Measurements from ENCODE around the gene DDX51.
"Not testable (repeated sequence)": the region's sequence is repeated elsewhere in the genome, so short reads cannot be mapped to it uniquely, and the experiment has no call there.

The DDX51 gene

DNA sequence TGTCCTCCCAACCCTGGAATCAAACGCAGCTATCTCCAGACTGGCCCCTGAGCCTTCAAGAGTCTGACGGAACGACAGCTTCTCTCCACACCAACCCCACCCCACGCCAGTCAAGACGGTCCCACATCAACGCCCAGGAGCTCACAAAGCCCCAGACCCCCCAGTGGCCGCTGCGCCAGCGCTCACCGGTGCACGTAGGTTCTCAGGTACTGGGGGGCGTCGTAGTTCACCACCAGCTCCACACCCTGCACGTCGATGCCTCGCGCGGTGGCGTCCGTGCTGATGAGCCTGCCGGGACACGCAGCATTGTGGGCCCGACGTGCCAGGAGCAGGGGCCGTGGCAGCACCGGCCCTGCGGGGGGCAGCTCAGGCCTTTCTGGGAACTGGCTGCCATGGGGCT, 4.2 kb downstream of the DDX51 start:
- no peak overlapping the region for H3K27ac ChIP-seq (ENCODE audit: low read length)
- no peak overlapping the region for H3K9ac ChIP-seq (ENCODE audit: low read length)
- H3K4me3 ChIP-seq (ENCODE audit: low read length) = no peak overlapping the region
- peaks cover 10% of the 10 kb centered on the region for H3K27me3 ChIP-seq (ENCODE audit: control insufficient read depth, insufficient read depth, low read length)
- H3K36me3 ChIP-seq (ENCODE audit: control insufficient read depth, low read depth, low read length) = peaks cover 33% of the 10 kb centered on the region
- no peaks in the 10 kb centered on the region for H3K4me1 ChIP-seq (ENCODE audit: control insufficient read depth, low read depth, low read length)
- H3K9me3 ChIP-seq (ENCODE audit: control insufficient read depth, low read depth, low read length) = no peaks in the 10 kb centered on the region

DNA sequence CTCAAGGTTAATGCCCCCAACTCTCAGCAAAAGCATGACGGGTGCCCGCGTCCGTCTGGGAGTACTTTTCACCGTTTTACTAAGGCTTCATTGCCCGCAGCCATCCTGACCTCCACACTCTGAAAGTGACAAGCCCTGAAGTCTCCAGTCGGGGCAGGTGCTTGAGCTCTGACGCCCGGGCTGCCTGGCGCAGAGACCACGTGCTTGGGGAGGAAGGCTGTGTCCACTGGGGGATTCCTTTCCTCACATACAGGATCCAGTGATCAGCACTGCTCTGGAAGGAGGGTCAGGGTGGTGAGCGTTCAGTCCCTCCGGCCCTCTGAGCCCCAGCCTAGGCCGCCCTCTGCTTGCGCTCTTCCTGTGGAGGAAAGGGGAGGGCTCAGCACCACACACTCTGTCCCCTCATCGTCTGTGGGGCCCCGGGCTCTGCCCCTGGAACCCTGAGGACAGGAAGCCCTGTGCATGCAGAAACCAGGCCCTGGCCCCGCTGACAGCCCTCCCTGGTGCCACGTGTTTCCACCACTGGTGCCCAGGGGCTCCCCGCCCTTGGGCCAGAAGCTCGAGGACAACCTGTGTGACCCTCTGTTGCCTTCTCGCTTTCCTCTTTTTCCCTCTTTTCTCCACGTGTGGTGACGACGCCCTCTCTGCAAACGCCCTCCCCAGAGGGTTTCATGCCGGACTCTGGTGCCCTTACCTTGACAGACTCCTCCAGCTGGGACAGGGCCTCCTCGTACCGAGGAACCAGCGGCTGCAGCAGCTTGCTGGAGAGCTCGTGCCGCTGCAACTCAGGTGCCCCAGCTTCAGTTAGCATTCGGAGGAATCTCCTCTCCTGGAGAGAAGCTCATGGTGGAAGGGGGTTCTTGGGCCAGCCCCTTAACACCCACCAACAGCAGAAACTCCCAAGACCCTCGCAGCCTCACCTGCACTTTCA, 4.9 kb downstream of the DDX51 start:
- no peak overlapping the region for H3K27ac ChIP-seq (ENCODE audit: low read length)
- no peak overlapping the region for H3K9ac ChIP-seq (ENCODE audit: low read length)
- H3K4me3 ChIP-seq (ENCODE audit: low read length) = no peak overlapping the region
- no peaks in the 10 kb centered on the region for H3K9me3 ChIP-seq (ENCODE audit: control insufficient read depth, low read depth, low read length)
- peaks cover 10% of the 10 kb centered on the region for H3K27me3 ChIP-seq (ENCODE audit: control insufficient read depth, insufficient read depth, low read length)
- peaks cover 33% of the 10 kb centered on the region for H3K36me3 ChIP-seq (ENCODE audit: control insufficient read depth, low read depth, low read length)
- no peaks in the 10 kb centered on the region for H3K4me1 ChIP-seq (ENCODE audit: control insufficient read depth, low read depth, low read length)

DNA sequence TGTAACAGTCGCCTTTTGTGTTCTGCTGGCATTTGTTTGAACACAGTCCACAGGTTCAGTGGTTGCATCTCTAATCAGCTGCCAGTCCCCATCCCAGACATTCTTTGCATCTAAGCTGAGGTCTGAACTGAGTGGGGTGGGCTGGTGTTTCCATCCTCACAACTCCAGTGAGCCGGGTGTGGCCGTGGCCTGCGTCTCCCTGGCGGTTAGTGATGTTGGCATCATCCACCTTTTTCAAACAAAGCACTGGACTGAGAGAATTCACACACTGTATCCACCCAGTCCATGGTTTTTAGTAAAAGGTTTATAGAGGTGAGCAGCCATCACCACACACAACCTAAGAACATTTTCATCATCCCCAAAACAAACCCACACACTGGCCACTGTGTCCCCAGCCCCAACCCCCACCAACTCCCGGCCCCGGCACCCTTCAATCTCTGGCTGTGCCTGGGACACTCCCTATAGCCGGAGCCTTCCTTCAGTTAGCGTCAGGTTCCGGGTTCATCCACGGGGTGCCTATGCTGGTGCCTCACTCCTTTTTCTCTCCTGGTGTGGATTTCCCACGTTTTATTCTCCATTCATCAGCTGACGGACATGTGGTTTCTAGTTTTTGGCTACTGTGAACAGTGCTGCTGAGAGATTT, 6.5 kb downstream of the DDX51 start:
- Histone ChIP-seq H3K27ac (ENCODE audit: low read length) (no peak overlapping the region), H3K36me3 (ENCODE audit: control insufficient read depth, low read depth, low read length) (peaks cover 33% of the 10 kb centered on the region), H3K4me1 (ENCODE audit: control insufficient read depth, low read depth, low read length) (no peaks in the 10 kb centered on the region), H3K4me3 (ENCODE audit: low read length) (no peak overlapping the region), H3K9me3 (ENCODE audit: control insufficient read depth, low read depth, low read length) (no peaks in the 10 kb centered on the region), H3K27me3 (ENCODE audit: control insufficient read depth, insufficient read depth, low read length) (peaks cover 10% of the 10 kb centered on the region), H3K9ac (ENCODE audit: low read length) (no peak overlapping the region)

DNA sequence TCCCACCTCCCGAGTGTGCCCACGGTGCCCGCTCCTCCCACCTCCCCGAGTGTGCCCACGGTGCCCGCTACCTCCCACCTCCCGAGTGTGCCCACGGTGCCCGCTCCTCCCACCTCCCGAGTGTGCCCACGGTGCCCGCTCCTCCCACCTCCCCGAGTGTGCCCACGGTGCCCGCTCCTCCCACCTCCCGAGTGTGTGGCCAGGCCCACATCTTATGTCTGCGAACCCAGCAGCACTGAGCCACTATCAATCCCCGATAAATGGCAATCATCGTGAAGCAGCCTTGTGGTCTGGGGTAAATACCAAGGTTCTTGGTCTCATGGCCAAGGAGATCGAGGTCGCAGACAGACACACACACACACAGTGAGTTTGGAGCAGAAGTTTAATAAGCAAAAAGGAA, 7.9 kb downstream of the DDX51 start:
- not testable (repeated sequence) for H3K4me1 ChIP-seq (ENCODE audit: control insufficient read depth, low read depth, low read length); H3K9me3 ChIP-seq (ENCODE audit: control insufficient read depth, low read depth, low read length); H3K9ac ChIP-seq (ENCODE audit: low read length); H3K27ac ChIP-seq (ENCODE audit: low read length); H3K4me3 ChIP-seq (ENCODE audit: low read length)
- peaks cover 25% of the 10 kb centered on the region for H3K36me3 ChIP-seq (ENCODE audit: control insufficient read depth, low read depth, low read length)
- peaks cover 10% of the 10 kb centered on the region for H3K27me3 ChIP-seq (ENCODE audit: control insufficient read depth, insufficient read depth, low read length)

DNA sequence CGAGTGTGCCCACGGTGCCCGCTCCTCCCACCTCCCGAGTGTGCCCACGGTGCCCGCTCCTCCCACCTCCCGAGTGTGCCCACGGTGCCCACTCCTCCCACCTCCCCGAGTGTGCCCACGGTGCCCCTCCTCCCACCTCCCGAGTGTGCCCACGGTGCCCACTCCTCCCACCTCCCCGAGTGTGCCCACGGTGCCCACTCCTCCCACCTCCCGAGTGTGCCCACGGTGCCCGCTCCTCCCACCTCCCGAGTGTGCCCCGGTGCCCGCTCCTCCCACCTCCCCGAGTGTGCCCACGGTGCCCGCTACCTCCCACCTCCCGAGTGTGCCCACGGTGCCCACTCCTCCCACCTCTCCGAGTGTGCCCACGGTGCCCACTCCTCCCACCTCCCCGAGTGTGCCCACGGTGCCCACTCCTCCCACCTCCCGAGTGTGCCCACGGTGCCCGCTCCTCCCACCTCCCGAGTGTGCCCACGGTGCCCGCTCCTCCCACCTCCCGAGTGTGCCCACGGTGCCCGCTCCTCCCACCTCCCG, 9.4 kb downstream of the DDX51 start:
- H3K4me1 ChIP-seq (ENCODE audit: control insufficient read depth, low read depth, low read length); H3K4me3 ChIP-seq (ENCODE audit: low read length); H3K36me3 ChIP-seq (ENCODE audit: control insufficient read depth, low read depth, low read length); H3K27ac ChIP-seq (ENCODE audit: low read length); H3K9ac ChIP-seq (ENCODE audit: low read length); H3K9me3 ChIP-seq (ENCODE audit: control insufficient read depth, low read depth, low read length): not testable (repeated sequence)
- H3K27me3 ChIP-seq (ENCODE audit: control insufficient read depth, insufficient read depth, low read length) = peaks cover 10% of the 10 kb centered on the region

DNA sequence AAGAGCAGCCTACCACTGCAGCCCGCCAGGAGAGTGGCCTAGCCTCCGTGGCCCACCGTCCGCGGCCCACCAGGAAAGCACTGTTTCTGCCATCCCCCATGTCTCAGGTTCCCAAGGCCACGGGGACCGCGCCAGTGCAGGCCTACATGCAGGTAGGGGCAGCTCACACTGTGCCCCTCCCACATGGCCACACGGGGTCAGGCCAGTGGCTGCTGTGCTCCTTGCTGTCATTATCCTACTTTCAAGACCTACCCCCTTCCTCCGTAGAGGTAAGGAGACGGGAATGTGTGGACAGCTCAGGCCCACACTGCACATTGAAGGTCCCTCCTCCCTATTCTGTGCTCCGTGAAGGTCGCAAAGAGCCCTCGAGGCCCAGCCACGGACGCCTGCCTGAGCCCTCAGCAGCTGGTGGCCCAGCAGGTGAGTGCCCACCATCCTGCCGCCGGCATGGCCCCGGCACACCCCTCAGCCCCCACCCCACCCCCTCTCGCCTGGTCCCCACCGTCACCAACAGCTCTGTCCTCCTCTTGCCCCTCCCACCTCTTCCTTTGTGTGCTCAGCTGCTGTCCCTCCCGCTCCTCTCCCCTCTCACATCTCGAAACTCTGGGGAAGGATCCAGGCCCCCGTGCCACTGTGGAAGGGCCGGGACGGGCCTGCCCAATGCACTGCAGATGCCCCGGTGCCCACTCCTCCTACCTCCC, 10.0 kb downstream of the DDX51 start:
- peaks cover 4% of the 10 kb centered on the region for H3K36me3 ChIP-seq (ENCODE audit: control insufficient read depth, low read depth, low read length)
- no peak overlapping the region for H3K4me3 ChIP-seq (ENCODE audit: low read length)
- H3K27ac ChIP-seq (ENCODE audit: low read length) = no peak overlapping the region
- H3K9ac ChIP-seq (ENCODE audit: low read length) = no peak overlapping the region
- no peaks in the 10 kb centered on the region for H3K4me1 ChIP-seq (ENCODE audit: control insufficient read depth, low read depth, low read length)
- H3K27me3 ChIP-seq (ENCODE audit: control insufficient read depth, insufficient read depth, low read length) = peaks cover 10% of the 10 kb centered on the region
- no peaks in the 10 kb centered on the region for H3K9me3 ChIP-seq (ENCODE audit: control insufficient read depth, low read depth, low read length)

DNA sequence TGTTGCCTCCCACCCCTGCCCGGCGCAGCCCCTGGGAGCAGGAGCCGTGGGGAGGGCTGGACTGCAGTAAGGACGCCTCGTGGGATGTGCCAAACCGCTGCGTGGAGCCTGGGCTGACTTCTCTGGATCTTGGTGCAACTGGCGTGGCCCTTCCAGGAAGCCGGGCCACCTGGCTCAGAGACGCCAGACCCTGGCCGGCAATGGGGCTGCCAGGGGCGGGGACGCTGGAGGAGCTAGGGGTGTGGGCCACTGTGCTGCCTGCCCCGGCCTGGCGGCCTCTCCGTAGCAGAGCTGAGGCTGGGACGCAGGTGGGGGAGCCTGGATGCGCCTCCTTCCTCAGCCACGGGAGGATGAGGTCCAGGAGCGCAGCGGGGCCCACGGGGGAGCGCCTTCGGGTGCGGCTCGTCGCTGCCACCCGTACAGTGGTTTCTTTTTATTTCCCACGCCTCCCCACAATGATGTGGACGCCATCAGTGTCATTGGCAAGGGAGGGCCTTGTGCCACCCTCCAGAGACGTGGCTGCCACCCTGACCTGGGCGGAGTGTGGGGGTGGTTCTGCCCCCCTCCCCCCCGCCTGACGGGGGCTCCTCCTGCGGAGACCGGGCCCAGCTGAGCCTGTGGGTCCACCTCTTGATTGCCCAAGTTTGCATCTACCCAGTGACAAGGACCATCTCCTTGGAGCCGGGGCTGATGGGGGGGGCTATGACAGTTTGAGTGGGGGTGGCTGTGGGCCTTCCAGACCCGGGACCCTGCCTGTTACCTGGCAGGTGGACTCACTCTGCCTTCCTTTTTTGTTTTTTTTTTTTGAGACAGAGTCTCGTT, 11.3 kb downstream of the DDX51 start:
- peaks cover 10% of the 10 kb centered on the region for H3K27me3 ChIP-seq (ENCODE audit: control insufficient read depth, insufficient read depth, low read length)
- H3K9ac ChIP-seq (ENCODE audit: low read length) = no peak overlapping the region
- H3K4me3 ChIP-seq (ENCODE audit: low read length) = no peak overlapping the region
- peaks cover 4% of the 10 kb centered on the region for H3K36me3 ChIP-seq (ENCODE audit: control insufficient read depth, low read depth, low read length)
- no peak overlapping the region for H3K27ac ChIP-seq (ENCODE audit: low read length)
- no peaks in the 10 kb centered on the region for H3K4me1 ChIP-seq (ENCODE audit: control insufficient read depth, low read depth, low read length)
- peaks cover 6% of the 10 kb centered on the region for H3K9me3 ChIP-seq (ENCODE audit: control insufficient read depth, low read depth, low read length)

DNA sequence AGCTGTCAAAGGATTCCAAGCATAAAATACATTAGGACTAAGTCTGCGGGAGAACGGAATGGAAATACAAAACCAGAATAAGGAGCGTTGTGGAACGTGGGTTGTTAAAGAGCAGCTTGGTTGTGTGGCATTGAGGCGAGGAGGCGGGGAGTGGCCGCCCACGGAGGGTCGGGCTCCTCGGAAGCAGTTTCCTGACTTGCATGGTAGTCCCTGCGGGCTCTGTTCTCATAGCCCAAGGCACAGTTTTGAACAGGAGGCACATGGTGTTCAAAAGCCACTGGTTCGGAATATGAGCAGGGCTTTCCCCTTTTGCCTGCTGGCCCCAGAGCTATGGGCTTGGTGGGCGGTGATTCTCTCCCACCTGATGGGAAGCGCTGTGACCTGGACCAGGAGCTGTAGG, 12.2 kb downstream of the DDX51 start:
- Histone ChIP-seq H3K9me3 (ENCODE audit: control insufficient read depth, low read depth, low read length) (peaks cover 6% of the 10 kb centered on the region), H3K27me3 (ENCODE audit: control insufficient read depth, insufficient read depth, low read length) (peaks cover 4% of the 10 kb centered on the region), H3K9ac (ENCODE audit: low read length) (no peak overlapping the region), H3K36me3 (ENCODE audit: control insufficient read depth, low read depth, low read length) (peaks cover 6% of the 10 kb centered on the region), H3K4me3 (ENCODE audit: low read length) (no peak overlapping the region), H3K27ac (ENCODE audit: low read length) (no peak overlapping the region), H3K4me1 (ENCODE audit: control insufficient read depth, low read depth, low read length) (no peaks in the 10 kb centered on the region)

DNA sequence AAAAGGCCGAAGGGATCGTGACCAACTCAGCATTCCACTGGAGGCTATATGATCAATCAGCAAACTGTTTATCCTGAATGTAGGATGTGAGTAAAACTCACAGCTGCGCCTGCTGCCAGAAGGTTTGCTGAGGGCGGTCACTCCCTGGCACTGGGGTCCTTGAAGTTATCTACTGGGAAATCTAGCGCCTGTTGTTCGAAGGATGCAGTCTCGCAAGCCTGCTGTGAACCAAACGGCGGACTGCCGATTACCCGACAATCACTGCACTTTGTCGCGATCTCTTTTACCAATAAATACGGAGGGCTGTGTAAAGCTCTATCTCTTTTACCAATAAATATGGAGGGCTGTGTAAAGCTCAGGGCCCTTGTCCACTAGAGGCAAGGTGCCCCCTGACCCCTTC, 12.9 kb downstream of the DDX51 start:
- H3K4me1 ChIP-seq (ENCODE audit: control insufficient read depth, low read depth, low read length) = no peaks in the 10 kb centered on the region
- peaks cover 6% of the 10 kb centered on the region for H3K9me3 ChIP-seq (ENCODE audit: control insufficient read depth, low read depth, low read length)
- no peak overlapping the region for H3K4me3 ChIP-seq (ENCODE audit: low read length)
- peaks cover 14% of the 10 kb centered on the region for H3K36me3 ChIP-seq (ENCODE audit: control insufficient read depth, low read depth, low read length)
- no peak overlapping the region for H3K27ac ChIP-seq (ENCODE audit: low read length)
- no peak overlapping the region for H3K9ac ChIP-seq (ENCODE audit: low read length)
- H3K27me3 ChIP-seq (ENCODE audit: control insufficient read depth, insufficient read depth, low read length) = no peaks in the 10 kb centered on the region

DNA sequence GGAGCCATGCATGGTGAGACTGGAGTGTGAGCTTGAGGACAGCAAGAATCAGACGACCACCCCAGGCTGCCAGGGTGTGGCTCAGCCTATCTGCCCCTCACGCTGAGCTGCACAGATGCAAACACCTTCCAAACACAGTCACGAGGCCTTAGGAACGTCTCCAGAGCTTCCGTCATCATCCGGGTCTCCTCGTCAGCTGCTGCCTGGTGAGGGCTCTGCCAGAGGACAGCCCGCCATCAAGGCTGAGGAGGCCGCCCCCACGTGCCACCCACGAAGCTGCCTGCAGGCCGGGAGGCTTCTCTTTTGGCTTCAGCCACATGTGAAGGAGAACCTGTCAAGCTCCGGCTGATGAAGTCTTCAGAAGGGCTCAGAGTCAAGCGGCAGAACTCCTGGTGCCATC, 13.4 kb downstream of the DDX51 start:
- Histone ChIP-seq H3K27ac (ENCODE audit: low read length) (no peak overlapping the region), H3K9me3 (ENCODE audit: control insufficient read depth, low read depth, low read length) (peaks cover 6% of the 10 kb centered on the region), H3K9ac (ENCODE audit: low read length) (no peak overlapping the region), H3K27me3 (ENCODE audit: control insufficient read depth, insufficient read depth, low read length) (no peaks in the 10 kb centered on the region), H3K4me3 (ENCODE audit: low read length) (no peak overlapping the region), H3K36me3 (ENCODE audit: control insufficient read depth, low read depth, low read length) (peaks cover 17% of the 10 kb centered on the region), H3K4me1 (ENCODE audit: control insufficient read depth, low read depth, low read length) (no peaks in the 10 kb centered on the region)

DNA sequence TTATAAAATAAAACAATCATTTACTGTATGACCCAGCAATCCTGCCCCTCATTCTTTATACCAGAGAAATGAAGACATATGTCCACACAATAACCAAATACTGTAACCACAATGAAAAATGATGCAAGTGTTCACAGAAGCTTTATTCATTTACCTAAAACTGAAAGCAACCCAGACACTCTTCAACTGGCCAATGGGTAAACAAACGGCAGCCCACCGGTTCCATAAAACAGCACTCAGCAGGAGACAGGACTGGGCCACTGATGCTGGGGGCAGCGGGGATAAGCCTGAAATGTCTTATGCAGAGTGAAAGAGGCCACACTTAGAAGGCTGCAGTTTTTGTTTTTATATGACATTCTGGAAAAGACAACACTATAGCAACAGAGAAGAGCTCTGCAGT, 15.1 kb downstream of the DDX51 start:
- no peaks in the 10 kb centered on the region for H3K27me3 ChIP-seq (ENCODE audit: control insufficient read depth, insufficient read depth, low read length)
- no peak overlapping the region for H3K9ac ChIP-seq (ENCODE audit: low read length)
- H3K9me3 ChIP-seq (ENCODE audit: control insufficient read depth, low read depth, low read length) = peaks cover 6% of the 10 kb centered on the region
- no peaks in the 10 kb centered on the region for H3K4me1 ChIP-seq (ENCODE audit: control insufficient read depth, low read depth, low read length)
- H3K36me3 ChIP-seq (ENCODE audit: control insufficient read depth, low read depth, low read length) = peaks cover 21% of the 10 kb centered on the region
- H3K27ac ChIP-seq (ENCODE audit: low read length) = no peak overlapping the region
- no peak overlapping the region for H3K4me3 ChIP-seq (ENCODE audit: low read length)

All from iPS-18a (cell line).